Neuron (in vitro differentiated cells): ENCODE measurements around the gene KCNK1.

Experiments
- H2AFZ ChIP-seq: one replicate; pipeline ENCODE4 v1.6.1; 2013; ENCODE audit warnings: low read depth, mild to moderate bottlenecking, inconsistent platforms, low read length, moderate library complexity
- H3K27me3 ChIP-seq: one replicate; pipeline ENCODE4 v1.6.1; 2013; ENCODE audit warnings: low read length; ENCODE audit not compliant: insufficient read depth
- H3K36me3 ChIP-seq: one replicate; pipeline ENCODE4 v1.6.1; 2013; ENCODE audit warnings: low read length; ENCODE audit not compliant: insufficient read depth
- H3K4me1 ChIP-seq: one replicate; pipeline ENCODE4 v1.6.1; 2013; ENCODE audit warnings: low read length; ENCODE audit not compliant: insufficient read depth
- H3K4me3 ChIP-seq: 2 replicates; pipeline ENCODE4 v1.5.1; 2013; ENCODE audit warnings: mild to moderate bottlenecking, low read length, moderate library complexity
- H3K9me3 ChIP-seq: one replicate; pipeline ENCODE4 v1.6.1; 2013; ENCODE audit warnings: low read length

KCNK1 gene

DNA sequence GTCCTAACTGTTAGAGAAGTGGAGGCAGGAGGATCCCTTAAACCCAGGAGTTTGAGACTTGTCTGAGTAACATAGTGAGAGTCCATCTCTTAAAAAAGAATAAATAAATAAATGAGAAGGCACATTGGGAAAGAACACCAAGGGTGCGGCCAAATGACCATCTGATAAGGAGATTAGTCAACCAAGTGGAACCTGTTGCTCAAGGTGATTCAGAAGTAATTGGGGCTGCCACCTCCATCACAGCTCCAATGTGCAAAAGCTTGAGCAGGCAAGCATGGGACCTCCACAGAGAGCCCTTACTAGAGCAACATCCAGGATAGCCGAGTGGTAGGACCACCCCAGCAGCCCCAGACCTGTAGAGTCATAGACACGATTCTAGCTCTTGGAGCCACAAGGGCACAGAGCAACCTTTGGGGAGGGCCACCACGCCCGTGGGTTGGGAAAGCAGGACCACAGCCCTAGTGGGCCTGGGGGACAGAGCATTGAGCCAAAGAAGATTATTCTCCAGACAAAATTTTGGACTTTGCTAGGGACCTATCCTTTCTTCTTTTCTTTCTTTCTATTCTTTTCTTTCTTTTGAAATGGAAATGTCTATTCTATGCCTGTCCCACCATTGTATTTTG lies 40.9 kb downstream of the KCNK1 start:
- H3K9me3 ChIP-seq: no peaks in the 10 kb centered on the region
- no peaks in the 10 kb centered on the region for H3K4me1 ChIP-seq
- no peaks in the 10 kb centered on the region for H3K27me3 ChIP-seq
- no peak overlapping the region for H2AFZ ChIP-seq
- H3K4me3 ChIP-seq: no peak overlapping the region
- H3K36me3 ChIP-seq: no peaks in the 10 kb centered on the region

DNA sequence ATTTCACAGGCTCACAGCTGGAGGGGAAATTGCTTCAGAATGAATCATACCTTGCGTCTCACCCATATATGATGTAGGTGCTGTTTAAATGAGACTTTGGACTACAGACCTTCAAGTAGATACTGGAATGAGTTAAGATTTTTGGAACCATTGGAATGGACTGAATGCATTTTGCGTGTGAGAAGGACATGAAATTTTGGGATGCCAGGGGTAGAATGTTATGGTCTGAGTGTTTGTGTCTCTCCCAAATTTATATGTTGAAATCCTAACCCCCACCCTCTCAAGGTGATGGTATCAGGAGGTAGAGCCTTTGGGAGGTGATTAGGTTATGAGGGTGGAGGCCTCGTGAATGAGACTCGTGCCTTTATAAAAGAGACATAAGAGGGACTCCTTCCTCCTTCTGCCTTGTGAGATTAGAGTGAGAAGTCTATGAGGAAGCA lies 41.4 kb downstream of the KCNK1 start:
- Histone ChIP-seq H3K36me3 (no peaks in the 10 kb centered on the region), H3K9me3 (no peaks in the 10 kb centered on the region), H3K27me3 (no peaks in the 10 kb centered on the region), H2AFZ (no peak overlapping the region), H3K4me1 (no peaks in the 10 kb centered on the region), H3K4me3 (no peak overlapping the region)

DNA sequence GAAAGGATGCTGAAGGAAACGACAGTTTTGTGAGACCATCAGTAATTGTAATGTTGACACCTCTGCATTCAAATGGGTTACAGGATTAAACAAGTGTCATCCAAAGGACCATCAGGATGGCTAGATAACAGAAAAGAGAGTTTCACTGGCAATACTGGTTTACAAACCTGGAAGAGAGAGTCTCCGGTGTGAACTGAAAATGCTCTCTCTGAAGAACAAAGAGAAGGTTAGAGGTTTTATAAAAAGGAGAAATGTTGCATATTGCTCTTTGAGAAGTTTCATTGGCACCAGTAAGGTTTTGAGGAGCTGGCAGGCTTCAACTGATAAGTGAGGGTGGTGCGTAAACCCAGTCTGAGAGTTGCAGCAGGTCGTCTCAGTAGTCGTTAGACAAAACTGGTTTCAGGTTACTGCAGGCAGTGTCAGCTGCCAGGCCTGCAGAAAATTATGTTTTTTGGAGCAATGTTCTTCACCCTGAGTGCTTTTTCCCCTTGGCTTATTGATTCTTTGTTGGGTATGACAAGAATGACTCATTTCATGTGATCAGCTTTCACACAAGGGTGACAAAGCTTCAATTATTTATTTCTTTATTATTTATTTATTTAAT lies 42.2 kb downstream of the KCNK1 start:
- H3K4me1 ChIP-seq: no peaks in the 10 kb centered on the region
- H3K27me3 ChIP-seq: no peaks in the 10 kb centered on the region
- no peaks in the 10 kb centered on the region for H3K36me3 ChIP-seq
- H2AFZ ChIP-seq: no peak overlapping the region
- no peak overlapping the region for H3K4me3 ChIP-seq
- no peaks in the 10 kb centered on the region for H3K9me3 ChIP-seq

DNA sequence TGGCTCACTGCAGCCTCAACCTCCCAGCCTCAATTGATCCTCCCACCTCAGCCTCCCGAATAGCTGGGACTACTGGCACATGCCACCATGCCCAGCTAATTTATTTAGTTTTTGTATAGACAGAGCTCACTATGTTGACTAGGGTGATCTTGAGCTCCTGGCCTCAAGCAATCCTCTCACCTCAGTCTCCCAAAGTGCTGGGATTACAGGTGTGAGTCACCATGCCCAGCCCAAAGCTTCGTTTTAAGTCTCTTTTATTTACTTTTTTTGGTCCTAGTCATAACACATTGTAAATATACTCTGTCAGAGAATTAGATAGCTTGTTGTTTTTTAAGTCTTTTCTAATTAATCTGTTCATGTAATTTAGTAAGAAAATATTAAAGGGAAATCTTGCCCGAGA lies 42.8 kb downstream of the KCNK1 start:
- H3K36me3 ChIP-seq: no peaks in the 10 kb centered on the region
- no peaks in the 10 kb centered on the region for H3K9me3 ChIP-seq
- H3K27me3 ChIP-seq: no peaks in the 10 kb centered on the region
- H3K4me1 ChIP-seq: no peaks in the 10 kb centered on the region
- no peak overlapping the region for H2AFZ ChIP-seq
- H3K4me3 ChIP-seq: no peak overlapping the region

DNA sequence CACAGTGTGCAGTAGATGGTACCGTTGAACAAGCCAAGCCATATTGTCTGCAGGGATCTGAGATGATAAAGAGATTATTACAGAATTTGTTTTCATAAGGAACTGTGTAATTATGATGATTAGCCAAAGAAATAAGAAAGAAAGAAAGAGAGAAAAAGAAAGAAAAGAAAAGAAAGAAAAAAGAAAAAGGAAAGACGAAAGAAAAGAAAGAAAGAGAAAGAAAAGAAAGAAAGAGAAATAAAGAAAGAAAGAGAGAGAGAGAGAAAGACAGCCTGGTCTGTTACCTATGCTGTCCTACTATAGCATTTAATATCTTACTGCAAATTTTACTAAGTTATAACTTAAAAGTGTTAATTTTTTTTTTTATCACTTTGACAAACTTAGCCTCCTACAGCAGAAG lies 43.6 kb downstream of the KCNK1 start:
- no peaks in the 10 kb centered on the region for H3K27me3 ChIP-seq
- H3K9me3 ChIP-seq: no peaks in the 10 kb centered on the region
- no peak overlapping the region for H3K4me3 ChIP-seq
- no peak overlapping the region for H2AFZ ChIP-seq
- H3K4me1 ChIP-seq: no peaks in the 10 kb centered on the region
- H3K36me3 ChIP-seq: no peaks in the 10 kb centered on the region

DNA sequence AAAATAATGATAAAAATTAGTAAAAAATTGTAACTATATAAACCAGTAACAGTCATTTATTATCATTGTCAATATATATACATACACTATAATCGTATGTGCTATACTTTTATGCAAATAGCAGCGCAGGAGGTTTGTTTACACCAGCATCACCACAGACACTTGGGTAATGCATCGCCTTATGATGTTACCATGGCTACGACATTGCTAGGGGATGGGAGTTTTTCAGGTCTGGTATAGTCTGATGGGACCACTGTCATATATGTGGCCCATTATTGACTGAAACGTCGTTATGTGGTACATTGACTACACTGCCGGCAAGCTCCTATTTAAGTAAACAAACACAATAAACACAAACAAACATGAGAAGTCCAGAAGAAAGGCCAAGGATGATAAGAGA lies 45.6 kb downstream of the KCNK1 start:
- no peaks in the 10 kb centered on the region for H3K27me3 ChIP-seq
- no peaks in the 10 kb centered on the region for H3K9me3 ChIP-seq
- H3K4me3 ChIP-seq: no peak overlapping the region
- H3K4me1 ChIP-seq: no peaks in the 10 kb centered on the region
- H3K36me3 ChIP-seq: no peaks in the 10 kb centered on the region
- no peak overlapping the region for H2AFZ ChIP-seq

DNA sequence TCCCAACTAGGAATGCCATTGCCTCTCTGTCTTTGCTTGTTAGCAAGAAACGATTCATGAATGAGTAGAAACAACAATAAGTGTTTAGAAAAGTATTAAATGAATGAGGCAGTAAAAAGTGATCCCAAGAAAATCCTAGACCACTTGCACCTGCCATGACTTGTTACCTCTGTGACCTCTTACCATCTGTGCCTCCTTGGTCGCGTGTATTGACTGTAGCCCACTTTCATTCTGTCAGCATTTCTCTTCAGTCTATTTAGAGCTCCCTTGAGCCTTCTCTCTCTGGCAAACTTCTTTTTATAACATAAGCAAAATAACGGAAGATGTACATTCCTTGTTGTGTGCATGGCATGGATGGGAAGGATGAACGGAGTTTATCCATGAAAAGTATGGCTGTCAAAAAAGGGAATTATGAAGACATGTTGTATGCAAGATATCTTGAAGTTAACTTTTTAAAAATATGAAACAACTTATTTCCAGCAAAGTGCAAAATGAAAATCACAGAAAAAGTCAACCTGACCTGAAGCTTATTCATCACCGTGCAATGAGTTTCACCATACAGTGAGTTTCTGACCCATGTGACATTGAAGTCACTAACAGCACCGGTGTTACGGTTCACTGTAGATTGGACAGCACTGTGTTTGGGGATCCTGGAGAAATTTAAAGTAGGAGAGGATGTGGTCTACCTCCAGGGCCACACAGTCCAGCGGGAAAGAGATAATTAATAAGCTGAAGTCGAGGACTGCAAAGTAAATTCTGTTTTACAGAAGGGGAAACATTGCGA lies 47.7 kb downstream of the KCNK1 start:
- no peaks in the 10 kb centered on the region for H3K36me3 ChIP-seq
- H3K4me3 ChIP-seq: no peak overlapping the region
- H3K9me3 ChIP-seq: no peaks in the 10 kb centered on the region
- no peaks in the 10 kb centered on the region for H3K4me1 ChIP-seq
- H3K27me3 ChIP-seq: no peaks in the 10 kb centered on the region
- no peak overlapping the region for H2AFZ ChIP-seq

DNA sequence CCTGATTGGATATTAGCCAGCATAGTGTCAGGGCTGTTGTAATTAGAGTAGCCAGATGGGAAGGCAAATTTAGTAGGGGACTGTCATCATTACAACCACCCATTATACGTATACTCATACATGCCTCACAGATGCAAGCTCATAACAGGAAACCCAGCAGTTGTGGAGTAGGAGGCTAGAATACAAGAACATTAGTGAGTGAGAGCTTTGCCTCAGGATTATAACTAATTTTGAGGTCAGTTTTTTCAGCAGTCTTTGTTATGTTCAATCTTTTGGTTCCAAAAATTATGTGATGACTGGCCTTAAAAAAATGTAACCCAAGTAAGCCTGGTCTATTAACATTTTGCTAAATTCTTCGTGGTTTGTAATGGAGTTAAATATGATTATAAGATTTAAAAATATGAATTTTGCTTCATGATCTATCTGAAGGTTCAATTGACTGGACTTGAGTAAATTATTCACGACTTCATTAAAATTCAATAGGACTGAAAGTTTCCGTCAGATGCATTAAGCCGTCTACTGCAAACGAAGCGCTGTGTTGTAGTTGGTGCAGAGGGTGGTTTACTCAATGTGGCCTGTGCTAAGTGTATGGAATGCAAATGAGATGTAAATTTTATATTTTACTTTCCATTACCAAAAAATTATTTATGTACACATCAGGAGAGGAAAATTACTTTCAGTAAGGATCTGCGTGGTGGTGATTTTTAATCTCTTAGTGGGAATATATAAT lies 48.8 kb downstream of the KCNK1 start:
- no peaks in the 10 kb centered on the region for H3K36me3 ChIP-seq
- H3K4me1 ChIP-seq: no peaks in the 10 kb centered on the region
- H3K4me3 ChIP-seq: no peak overlapping the region
- no peaks in the 10 kb centered on the region for H3K27me3 ChIP-seq
- no peak overlapping the region for H2AFZ ChIP-seq
- H3K9me3 ChIP-seq: no peaks in the 10 kb centered on the region

DNA sequence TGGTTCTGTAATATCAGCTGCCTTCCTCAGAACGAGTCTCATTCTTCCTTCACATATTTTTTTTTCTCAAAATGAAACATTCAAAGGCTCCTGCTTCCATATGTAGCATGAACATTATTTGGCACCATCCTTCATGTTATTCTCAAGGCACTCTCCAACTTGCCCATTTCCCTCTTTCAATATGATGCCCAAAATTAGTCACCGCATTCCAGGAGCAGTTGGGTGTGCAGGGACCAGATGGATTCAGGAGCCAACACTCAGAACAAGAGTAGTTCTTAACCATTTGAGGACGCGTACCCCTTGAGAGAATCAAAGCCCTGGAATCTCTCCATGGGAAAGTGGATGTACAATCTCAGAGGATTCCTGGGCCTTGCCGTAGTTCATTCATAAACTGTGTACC lies 50.3 kb downstream of the KCNK1 start:
- Histone ChIP-seq H3K36me3 (no peaks in the 10 kb centered on the region), H3K9me3 (no peaks in the 10 kb centered on the region), H3K27me3 (no peaks in the 10 kb centered on the region), H3K4me1 (no peaks in the 10 kb centered on the region), H3K4me3 (no peak overlapping the region), H2AFZ (no peak overlapping the region)

DNA sequence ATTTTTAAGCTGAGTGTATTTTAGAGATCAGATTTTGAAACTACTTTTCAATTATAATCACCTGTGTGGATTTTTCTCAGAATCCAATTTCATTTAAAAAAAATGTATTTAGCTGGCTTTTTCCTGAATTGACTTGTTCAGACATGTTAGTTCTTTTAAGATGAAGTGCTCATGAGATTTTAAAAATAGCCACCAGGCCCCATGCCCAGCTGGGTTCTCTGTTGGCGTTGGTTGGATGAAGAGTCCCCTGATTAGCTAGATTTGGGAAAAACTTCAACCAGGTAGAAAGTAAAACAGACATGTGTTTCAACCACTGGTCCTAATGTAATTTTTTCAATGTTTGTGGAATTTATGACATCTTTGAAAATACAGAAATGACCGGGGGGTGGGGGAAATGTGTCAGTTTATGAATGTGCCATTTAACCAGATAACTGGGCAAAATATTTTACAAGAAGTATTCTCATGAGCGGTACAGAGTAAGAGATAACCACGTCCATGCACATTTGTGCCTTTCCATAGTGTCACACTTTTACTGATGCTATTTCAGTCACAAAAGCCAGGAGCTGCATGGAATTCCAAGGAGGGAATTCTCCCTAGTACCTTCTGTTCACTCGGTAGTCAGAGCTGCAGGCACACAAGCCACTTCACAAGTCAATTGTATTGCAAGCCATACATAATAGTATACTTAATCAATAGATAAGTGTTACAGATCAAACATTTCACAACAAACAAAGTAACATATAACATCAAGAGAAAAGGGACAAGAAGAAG lies 51.1 kb downstream of the KCNK1 start:
- no peaks in the 10 kb centered on the region for H3K9me3 ChIP-seq
- H3K27me3 ChIP-seq: no peaks in the 10 kb centered on the region
- H3K4me1 ChIP-seq: no peaks in the 10 kb centered on the region
- no peak overlapping the region for H3K4me3 ChIP-seq
- H2AFZ ChIP-seq: no peak overlapping the region
- H3K36me3 ChIP-seq: no peaks in the 10 kb centered on the region

DNA sequence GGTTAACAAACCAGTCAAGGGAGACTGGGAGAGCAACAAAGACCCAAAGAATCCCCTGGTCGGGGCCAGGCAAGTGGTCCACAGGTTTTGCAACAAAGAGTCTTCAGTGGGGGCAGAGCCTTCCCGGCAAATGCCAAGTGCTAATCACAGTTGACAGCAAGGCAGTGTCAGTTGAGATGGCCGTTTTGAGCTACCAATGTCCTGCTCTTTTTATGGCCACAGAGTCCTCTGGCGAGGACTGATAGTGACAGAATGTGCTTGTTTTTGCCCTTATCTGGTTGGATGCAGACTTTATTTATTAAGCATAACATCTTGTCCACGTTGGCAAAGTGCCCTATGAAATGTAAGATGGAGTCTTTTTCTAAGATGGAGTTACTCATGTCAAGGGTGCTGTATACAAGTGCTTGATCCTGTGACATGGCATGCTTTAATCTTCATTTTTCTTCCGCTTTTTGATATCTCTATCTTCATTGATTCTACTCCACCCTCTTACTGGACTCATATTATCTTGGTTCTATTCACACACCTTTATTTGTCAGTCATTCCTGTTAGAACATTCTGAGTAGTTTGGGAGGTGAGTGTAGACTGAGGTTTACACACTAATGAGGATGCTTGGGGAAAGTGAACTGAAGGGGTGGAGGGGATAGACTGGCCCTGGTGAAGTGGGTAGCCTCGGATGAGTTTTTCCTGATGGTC lies 51.8 kb downstream of the KCNK1 start:
- no peaks in the 10 kb centered on the region for H3K36me3 ChIP-seq
- H3K4me1 ChIP-seq: no peaks in the 10 kb centered on the region
- H3K27me3 ChIP-seq: no peaks in the 10 kb centered on the region
- no peak overlapping the region for H2AFZ ChIP-seq
- H3K9me3 ChIP-seq: no peaks in the 10 kb centered on the region
- no peak overlapping the region for H3K4me3 ChIP-seq

DNA sequence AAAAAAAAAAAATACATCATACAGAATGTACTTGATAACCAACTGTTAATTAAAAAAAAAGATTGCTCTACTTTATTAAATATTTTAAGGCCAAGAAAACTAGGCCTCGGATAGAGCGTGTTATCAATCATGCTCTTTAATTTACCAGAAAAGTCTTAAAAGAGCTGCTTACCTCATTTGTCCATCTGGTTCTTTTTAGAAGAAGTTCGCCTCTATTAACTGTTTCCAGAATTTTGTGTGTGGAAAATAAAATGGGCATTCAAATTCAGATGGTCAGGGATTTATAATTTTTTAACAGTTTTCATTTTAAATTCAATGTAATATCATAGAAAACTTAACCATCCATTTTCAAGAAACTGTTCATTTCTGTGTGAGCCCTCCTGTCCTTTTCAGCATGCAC lies 53.8 kb downstream of the KCNK1 start:
- H2AFZ ChIP-seq: no peak overlapping the region
- no peaks in the 10 kb centered on the region for H3K9me3 ChIP-seq
- no peaks in the 10 kb centered on the region for H3K27me3 ChIP-seq
- H3K4me3 ChIP-seq: no peak overlapping the region
- no peaks in the 10 kb centered on the region for H3K4me1 ChIP-seq
- no peaks in the 10 kb centered on the region for H3K36me3 ChIP-seq
